ENCODE data around the gene NRXN3. TPM values are rescaled to one million over a fixed set of nuclear protein-coding genes. Genes with fewer than 3 reads are reported as not detected.

The NRXN3 gene
- total RNA-seq, 1 experiment from 2014 or later = not detected

DNA sequence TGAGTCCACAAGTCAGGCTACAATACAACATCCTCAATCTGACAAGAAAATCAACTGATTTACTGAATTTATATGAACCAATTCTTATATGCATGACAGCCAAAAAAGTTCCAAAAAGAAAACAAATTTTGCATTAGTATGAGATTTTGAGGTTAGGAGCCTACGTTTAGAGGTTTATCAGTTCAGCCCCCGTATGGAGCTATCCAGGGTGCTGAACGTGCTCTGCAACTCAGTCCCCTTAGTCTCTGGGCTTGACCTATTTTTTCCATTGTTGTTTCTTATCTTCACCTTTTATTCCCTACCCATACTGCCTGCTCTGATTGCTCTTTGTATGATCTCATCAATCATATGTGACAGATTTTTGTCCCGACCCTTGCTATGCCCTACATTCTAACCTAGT lies 693.0 kb downstream of the NRXN3 start:
- no peak for ATAC-seq
- in situ Hi-C loops (cut with HindIII; ENCODE audit: low pct_unique_long_range_greater_than_20kb, low sequenced_read_pairs) (no loop called here), intact Hi-C loops (cut with micrococcal nuclease; ENCODE audit: unreplicated experiment) (no loop called here)
- Histone ChIP-seq H3K27me3 (ENCODE audit: control insufficient read depth, insufficient read depth, low read length) (no peaks in the 10 kb centered on the region), H3K9me3 (ENCODE audit: control insufficient read depth, insufficient read depth, low read depth, low read length) (no peaks in the 10 kb centered on the region), H3K27ac (ENCODE audit: low read length) (no peak overlapping the region), H3K36me3 (ENCODE audit: control insufficient read depth, insufficient read depth, low read length) (no peaks in the 10 kb centered on the region), H3K4me3 (ENCODE audit: low read depth in 2 of 2, low read length in 2 of 2) (no peak overlapping the region), H3K4me1 (ENCODE audit: control insufficient read depth, insufficient read depth, low read length) (no peaks in the 10 kb centered on the region)
- CTCF ChIA-PET = no interaction called here
- BruUV-seq (replicated peaks) = no TSS peak
- no peak for DNase-seq (ENCODE audit: low read depth, low spot score)
- TF ChIP-seq POLR2AphosphoS5 (IDR thresholded peaks at IDR 0.05; ENCODE audit: low read depth, low read length) (no peak), SIN3A (IDR thresholded peaks at IDR 0.05; ENCODE audit: borderline replicate concordance, insufficient read depth, low read depth, low read length) (no peak), REST (IDR thresholded peaks at IDR 0.05; ENCODE audit: insufficient read depth in 1 of 2, low read depth in 2 of 2, low read length in 1 of 2) (peak; percentile 74 to 86)
- POLR2A ChIA-PET = no interaction called here

DNA sequence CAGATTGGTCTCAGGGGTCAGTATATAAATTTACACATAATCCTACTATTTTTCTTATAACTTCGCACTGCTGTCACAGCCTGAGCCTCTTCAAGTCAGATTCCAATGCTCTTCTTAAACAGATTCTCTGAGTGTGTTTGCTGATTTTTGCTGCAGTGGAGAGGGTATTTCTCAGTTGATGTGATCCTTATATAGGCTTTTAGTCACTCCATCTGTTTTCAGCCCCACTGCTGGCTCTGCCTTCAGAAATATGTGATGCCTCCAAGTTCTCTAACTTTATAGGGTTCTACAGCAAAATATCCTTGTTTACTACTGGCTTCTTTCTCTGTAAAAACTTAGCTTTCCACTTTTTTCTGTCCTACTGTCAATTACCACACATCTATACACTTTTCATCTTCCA lies 702.7 kb downstream of the NRXN3 start:
- POLR2A ChIA-PET = no interaction called here
- no peak overlapping the region for H3K4me3 ChIP-seq (ENCODE audit: low read depth in 2 of 2, low read length in 2 of 2)
- no peak for ATAC-seq

More for the DNA sequence above, 702.7 kb downstream of the NRXN3 start:
- H3K4me1 ChIP-seq (ENCODE audit: control insufficient read depth, insufficient read depth, low read length) = no peaks in the 10 kb centered on the region
- H3K27me3 ChIP-seq (ENCODE audit: control insufficient read depth, insufficient read depth, low read length) = no peaks in the 10 kb centered on the region
- no peak for DNase-seq (ENCODE audit: low read depth, low spot score)
- CTCF ChIA-PET = no interaction called here
- H3K27ac ChIP-seq (ENCODE audit: low read length) = no peak overlapping the region
- no peak for TF ChIP-seq SIN3A (IDR thresholded peaks at IDR 0.05; ENCODE audit: borderline replicate concordance, insufficient read depth, low read depth, low read length)
- no peak for TF ChIP-seq REST (IDR thresholded peaks at IDR 0.05; ENCODE audit: insufficient read depth in 1 of 2, low read depth in 2 of 2, low read length in 1 of 2)
- TF ChIP-seq TCF7L2 (IDR thresholded peaks at IDR 0.05; ENCODE audit: low read depth, low read length) = no peak
- TF ChIP-seq, protein P1, sequence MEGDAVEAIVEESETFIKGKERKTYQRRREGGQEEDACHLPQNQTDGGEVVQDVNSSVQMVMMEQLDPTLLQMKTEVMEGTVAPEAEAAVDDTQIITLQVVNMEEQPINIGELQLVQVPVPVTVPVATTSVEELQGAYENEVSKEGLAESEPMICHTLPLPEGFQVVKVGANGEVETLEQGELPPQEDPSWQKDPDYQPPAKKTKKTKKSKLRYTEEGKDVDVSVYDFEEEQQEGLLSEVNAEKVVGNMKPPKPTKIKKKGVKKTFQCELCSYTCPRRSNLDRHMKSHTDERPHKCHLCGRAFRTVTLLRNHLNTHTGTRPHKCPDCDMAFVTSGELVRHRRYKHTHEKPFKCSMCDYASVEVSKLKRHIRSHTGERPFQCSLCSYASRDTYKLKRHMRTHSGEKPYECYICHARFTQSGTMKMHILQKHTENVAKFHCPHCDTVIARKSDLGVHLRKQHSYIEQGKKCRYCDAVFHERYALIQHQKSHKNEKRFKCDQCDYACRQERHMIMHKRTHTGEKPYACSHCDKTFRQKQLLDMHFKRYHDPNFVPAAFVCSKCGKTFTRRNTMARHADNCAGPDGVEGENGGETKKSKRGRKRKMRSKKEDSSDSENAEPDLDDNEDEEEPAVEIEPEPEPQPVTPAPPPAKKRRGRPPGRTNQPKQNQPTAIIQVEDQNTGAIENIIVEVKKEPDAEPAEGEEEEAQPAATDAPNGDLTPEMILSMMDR (IDR thresholded peaks at IDR 0.05) = no peak
- no peak for TF ChIP-seq POLR2AphosphoS5 (IDR thresholded peaks at IDR 0.05; ENCODE audit: low read depth, low read length)
- in situ Hi-C loops (cut with HindIII; ENCODE audit: low pct_unique_long_range_greater_than_20kb, low sequenced_read_pairs) = no loop called here
- intact Hi-C loops (cut with micrococcal nuclease; ENCODE audit: unreplicated experiment) = no loop called here
- H3K9me3 ChIP-seq (ENCODE audit: control insufficient read depth, insufficient read depth, low read depth, low read length) = no peaks in the 10 kb centered on the region
- H3K36me3 ChIP-seq (ENCODE audit: control insufficient read depth, insufficient read depth, low read length) = no peaks in the 10 kb centered on the region
- BruUV-seq (replicated peaks) = no TSS peak

All from Panc1 (cell line).